Gastrocnemius medialis (tissue), 4 donors: ENCODE results near the gene NAP1L3. TPM values are rescaled to one million over a fixed set of nuclear protein-coding genes. Genes with fewer than 3 reads are reported as not detected.
A peak's percentile ranks its signal among the peaks of the same experiment; 100 is the strongest.

Source experiments
- ATAC-seq, 2 donors: fragments of 150-250 bp; one replicate each; pipeline ENCODE4 v1.9.1; 2016
- DNase-seq, 2 donors: peaks; one replicate each; pipeline ENCODE4 v3.0.0-alpha.2; 2019
- H3K27ac ChIP-seq, 4 donors: fragments of 200-600 bp; sonication (generic); 1 replicate in 1 of 4; 2 replicates in 3 of 4; pipeline ENCODE4 v1.5.1; 2016 to 2018; ENCODE audit warnings: mild to moderate bottlenecking in 2 of 4, moderate library complexity in 1 of 4
- H3K27me3 ChIP-seq, 3 donors: fragments of 200-600 bp; sonication (generic) in 2 of 3; 1 replicate in 1 of 3; 2 replicates in 2 of 3; pipeline versions ENCODE4 v1.5.1 to v1.6.0; 2016 to 2019; ENCODE audit warnings: mild to moderate bottlenecking in 1 of 3, moderate library complexity in 1 of 3
- H3K36me3 ChIP-seq, 2 donors: fragments of 200-600 bp; sonication (generic) in 1 of 2; one replicate each; pipeline ENCODE4 v1.5.1; 2017 to 2018
- H3K4me1 ChIP-seq, 2 donors: fragments of 200-600 bp; sonication (generic) in 1 of 2; one replicate each; pipeline ENCODE4 v1.5.1; 2016 to 2017; ENCODE audit warnings: mild to moderate bottlenecking in 2 of 2
- H3K4me3 ChIP-seq, 4 donors: fragments of 200-600 bp; sonication (generic) in 3 of 4; 1 replicate in 1 of 4; 2 replicates in 3 of 4; pipeline ENCODE4 v1.5.1; 2016 to 2019; ENCODE audit warnings: mild to moderate bottlenecking in 2 of 4
- H3K9me3 ChIP-seq, 3 donors: fragments of 200-600 bp; sonication (generic) in 2 of 3; 1 replicate in 1 of 3; 2 replicates in 2 of 3; pipeline ENCODE4 v1.5.1; 2016 to 2019
- POLR2A ChIP-seq, 2 donors: fragments of 450-650 bp; IDR thresholded peaks; one replicate each; pipeline ENCODE4 v1.6.1; 2017; ENCODE audit warnings: antibody characterized with exemption in 2 of 2, mild to moderate bottlenecking in 2 of 2, moderate library complexity in 2 of 2
- in situ Hi-C, 4 donors: fragments of 200-750 bp; cut with MboI; loops; one replicate each; pipeline versions ENCODE4 v1.15.0 to v1.8.0; 2017; ENCODE audit warnings: low sequenced_read_pairs in 4 of 4
- intact Hi-C: fragments of 100-400 bp; cut with DNase I; formaldehyde crosslinking; loops from one replicate; pipeline ENCODE4 v1.15.1; 2023; ENCODE audit warnings: low total_unique reads
- total RNA-seq, 4 donors: library from RNA; depleted of rRNA; stranded (reverse); fragments of >200 nt; gene quantifications; one replicate each; pipeline versions ENCODE4 v1.1.0 to v1.2.3, GENCODE V29; 2016
- TF ChIP-seq, protein P1 (sequence below), 5 experiments: fragments of 450-650 bp in 3 of 5; fragments of 200-600 bp in 2 of 5; sonication (generic) in 2 of 5; IDR thresholded peaks in 4 of 5; conservative IDR thresholded peaks in 1 of 5; 1 replicate in 4 of 5; 2 replicates in 1 of 5; pipeline ENCODE4 v1.5.1; 2016 to 2019; ENCODE audit warnings: antibody characterized with exemption in 5 of 5, mild to moderate bottlenecking in 3 of 5, moderate library complexity in 3 of 5

Gene NAP1L3
- under 1 TPM in 1 of 4 donors, not detected in 3; 0.31 TPM for total RNA-seq

DNA sequence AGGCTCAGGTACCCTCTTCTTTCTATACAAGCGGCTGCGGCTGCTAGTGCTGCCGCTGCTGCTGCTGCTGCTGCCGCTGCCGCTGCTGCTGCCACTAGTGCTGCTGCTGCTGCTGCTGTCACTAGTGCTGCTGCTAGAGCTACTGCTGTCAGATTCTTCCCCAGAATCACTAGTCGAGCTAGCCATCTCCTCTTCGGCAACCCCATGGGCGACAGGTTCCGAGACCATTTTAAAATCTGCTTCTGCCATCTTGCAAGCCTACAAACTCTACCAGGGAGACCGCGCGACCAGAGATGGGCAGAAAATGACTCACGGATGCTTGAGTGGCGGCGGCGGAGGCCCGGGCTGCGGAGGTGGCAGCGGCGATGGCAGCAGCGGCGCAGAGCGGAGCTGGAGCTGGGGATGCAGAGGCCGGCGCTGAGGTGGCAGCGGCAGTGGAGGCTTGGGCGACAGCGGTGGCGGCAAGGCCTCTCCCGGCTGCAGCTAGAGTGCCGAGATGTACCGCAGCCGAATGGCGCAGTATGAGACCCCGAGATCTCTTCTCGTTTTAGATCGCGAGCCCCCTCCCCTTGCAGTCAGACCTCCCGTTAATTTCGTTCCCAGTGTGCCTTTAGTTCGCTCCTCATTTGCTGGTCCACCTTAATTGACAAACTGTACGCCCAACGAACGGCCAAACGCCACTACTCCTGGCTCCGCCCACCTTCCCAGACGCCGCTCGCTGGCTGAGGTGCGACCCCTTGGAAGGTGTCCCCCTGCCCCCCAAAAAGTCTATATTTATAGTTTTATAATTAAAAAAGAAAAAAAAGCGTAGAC is at the start of gene NAP1L3:
NAP1L3 (minus strand) TSS at position 523 of the 813 bp plus-strand sequence; CDS start at position 249, 274 bp downstream.
- Histone ChIP-seq H3K4me3 (peak within 1 kb of the TSS; percentile 45 to 60 (median 54)), H3K36me3 (no peaks in the 10 kb centered on the region), H3K4me1 (no peaks in the 10 kb centered on the region), H3K9me3 (no peaks in the 10 kb centered on the region), H3K27me3 (peaks cover 0 to 28% (median 15%) of the 10 kb centered on the region in 3 donors), H3K27ac (no peak within 1 kb of the TSS)
- ATAC-seq (peak; percentile 65 to 72), DNase-seq (peak in 1 of 2 donors; percentile 28)
- no peak for TF ChIP-seq POLR2A (IDR thresholded peaks at IDR 0.05)
- TF ChIP-seq, protein P1, sequence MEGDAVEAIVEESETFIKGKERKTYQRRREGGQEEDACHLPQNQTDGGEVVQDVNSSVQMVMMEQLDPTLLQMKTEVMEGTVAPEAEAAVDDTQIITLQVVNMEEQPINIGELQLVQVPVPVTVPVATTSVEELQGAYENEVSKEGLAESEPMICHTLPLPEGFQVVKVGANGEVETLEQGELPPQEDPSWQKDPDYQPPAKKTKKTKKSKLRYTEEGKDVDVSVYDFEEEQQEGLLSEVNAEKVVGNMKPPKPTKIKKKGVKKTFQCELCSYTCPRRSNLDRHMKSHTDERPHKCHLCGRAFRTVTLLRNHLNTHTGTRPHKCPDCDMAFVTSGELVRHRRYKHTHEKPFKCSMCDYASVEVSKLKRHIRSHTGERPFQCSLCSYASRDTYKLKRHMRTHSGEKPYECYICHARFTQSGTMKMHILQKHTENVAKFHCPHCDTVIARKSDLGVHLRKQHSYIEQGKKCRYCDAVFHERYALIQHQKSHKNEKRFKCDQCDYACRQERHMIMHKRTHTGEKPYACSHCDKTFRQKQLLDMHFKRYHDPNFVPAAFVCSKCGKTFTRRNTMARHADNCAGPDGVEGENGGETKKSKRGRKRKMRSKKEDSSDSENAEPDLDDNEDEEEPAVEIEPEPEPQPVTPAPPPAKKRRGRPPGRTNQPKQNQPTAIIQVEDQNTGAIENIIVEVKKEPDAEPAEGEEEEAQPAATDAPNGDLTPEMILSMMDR (IDR thresholded peaks at IDR 0.05 in 4 of 5, conservative IDR thresholded peaks at IDR 0.05 in 1 of 5), result no peak
- intact Hi-C loops, result no loop called here
- in situ Hi-C loops, result no loop called here

GRCh38 chrX:93711076-93711475 is 37.7 kb upstream of the NAP1L3 start:
- no peak for TF ChIP-seq POLR2A (IDR thresholded peaks at IDR 0.05)
- TF ChIP-seq, protein P1 (IDR thresholded peaks at IDR 0.05 in 4 of 5, conservative IDR thresholded peaks at IDR 0.05 in 1 of 5), result no peak
- ATAC-seq (no peak), DNase-seq (no peak)
- Histone ChIP-seq H3K9me3 (no peaks in the 10 kb centered on the region), H3K27ac (no peak overlapping the region), H3K4me3 (no peak overlapping the region), H3K27me3 (no peaks in the 10 kb centered on the region), H3K36me3 (no peaks in the 10 kb centered on the region), H3K4me1 (no peaks in the 10 kb centered on the region)
- intact Hi-C loops, result no loop called here
- in situ Hi-C loops, result no loop called here

GRCh38 chrX:93703701-93704100 is 30.3 kb upstream of the NAP1L3 start:
- Histone ChIP-seq H3K9me3 (no peaks in the 10 kb centered on the region), H3K36me3 (no peaks in the 10 kb centered on the region), H3K4me3 (no peak overlapping the region), H3K27ac (no peak overlapping the region), H3K4me1 (no peaks in the 10 kb centered on the region), H3K27me3 (no peaks in the 10 kb centered on the region)
- intact Hi-C loops (no loop called here), in situ Hi-C loops (no loop called here)
- DNase-seq (no peak), ATAC-seq (no peak)
- TF ChIP-seq, protein P1 (IDR thresholded peaks at IDR 0.05 in 4 of 5, conservative IDR thresholded peaks at IDR 0.05 in 1 of 5), result no peak
- no peak for TF ChIP-seq POLR2A (IDR thresholded peaks at IDR 0.05)

GRCh38 chrX:93695981-93696380 is 22.6 kb upstream of the NAP1L3 start:
- no peak overlapping the region for H3K27ac ChIP-seq

More at GRCh38 chrX:93695981-93696380, 22.6 kb upstream of the NAP1L3 start:
- Histone ChIP-seq H3K9me3 (no peaks in the 10 kb centered on the region), H3K27me3 (no peaks in the 10 kb centered on the region), H3K36me3 (no peaks in the 10 kb centered on the region), H3K4me1 (no peaks in the 10 kb centered on the region), H3K4me3 (no peak overlapping the region)
- TF ChIP-seq, protein P1 (IDR thresholded peaks at IDR 0.05 in 4 of 5, conservative IDR thresholded peaks at IDR 0.05 in 1 of 5), result no peak
- no peak for TF ChIP-seq POLR2A (IDR thresholded peaks at IDR 0.05)
- intact Hi-C loops, result no loop called here
- in situ Hi-C loops, result no loop called here
- DNase-seq (no peak), ATAC-seq (no peak)
